Natural killer cell treated with Interleukin-12 subunit alpha and Interleukin-12 subunit beta and Interleukin-15 and Interleukin-18, amount 100 ng/mL, for 72 hours (primary cell): ENCODE results near the gene RBFOX2. TPM values are rescaled to one million over a fixed set of nuclear protein-coding genes. Genes with fewer than 3 reads are reported as not detected.
"Not testable (repeated sequence)": the region's sequence is repeated elsewhere in the genome, so short reads cannot be mapped to it uniquely, and the experiment has no call there.

ENCODE experiments used
- ATAC-seq, 2 donors: fragments of 150-1000 bp; cut with Tn5 transposase in 1 of 2; sonication (Bioruptor Pico), chemical (Tn5 transposase) in 1 of 2; 2 replicates each; pipeline ENCODE4 v1.10.0; 2021
- DNase-seq: peaks from one replicate; pipeline ENCODE4 v3.0.0; 2022; ENCODE audit warnings: low spot score
- H3K27ac Mint-ChIP-seq, 2 donors: 1 replicate in 1 of 2; 2 replicates in 1 of 2; pipeline ENCODE4 v1.8.0; 2022; ENCODE audit warnings: mixed read lengths in 2 of 2, mild to moderate bottlenecking in 1 of 2, moderate library complexity in 1 of 2
- H3K27me3 Mint-ChIP-seq, 2 donors: 1 replicate in 1 of 2; 2 replicates in 1 of 2; pipeline ENCODE4 v1.8.0; 2022; ENCODE audit warnings: mixed read lengths in 2 of 2
- H3K36me3 Mint-ChIP-seq: one replicate; pipeline ENCODE4 v1.8.0; 2022; ENCODE audit warnings: mixed read lengths
- H3K4me1 Mint-ChIP-seq, 2 donors: 1 replicate in 1 of 2; 2 replicates in 1 of 2; pipeline ENCODE4 v1.8.0; 2022; ENCODE audit warnings: low read depth in 2 of 2, mixed read lengths in 2 of 2, mild to moderate bottlenecking in 1 of 2
- H3K4me3 Mint-ChIP-seq: one replicate; pipeline ENCODE4 v1.8.0; 2022; ENCODE audit warnings: mixed read lengths
- H3K9me3 Mint-ChIP-seq: 2 replicates; pipeline ENCODE4 v1.8.0; 2022; ENCODE audit warnings: mixed read lengths
- total RNA-seq, 2 donors: library from RNA; stranded (reverse); gene quantifications; one replicate each; pipeline ENCODE4 v1.2.3, GENCODE V29; 2022

RBFOX2 gene
- total RNA-seq, 2 donors from 2014 or later, result 0.71 to 1.8 TPM

- peaks cover 5 to 8% of the 10 kb centered on the region in 2 donors for H3K4me1 Mint-ChIP-seq
- H3K27me3 Mint-ChIP-seq, result peaks cover 22 to 24% of the 10 kb centered on the region in 2 donors
- H3K36me3 Mint-ChIP-seq, result no peaks in the 10 kb centered on the region
- DNase-seq, result no peak
- ATAC-seq, result no peak
- H3K9me3 Mint-ChIP-seq, result no peaks in the 10 kb centered on the region
- H3K27ac Mint-ChIP-seq, result no peak overlapping the region
- no peak overlapping the region for H3K4me3 Mint-ChIP-seq
These were observed 27.0 kb upstream of the RBFOX2 start for GRCh38 chr22:36055376-36056295.

- H3K27ac Mint-ChIP-seq, H3K4me3 Mint-ChIP-seq, H3K9me3 Mint-ChIP-seq, H3K36me3 Mint-ChIP-seq, ATAC-seq, DNase-seq, H3K4me1 Mint-ChIP-seq: not testable (repeated sequence)
- peaks cover 22 to 24% of the 10 kb centered on the region in 2 donors for H3K27me3 Mint-ChIP-seq
These were observed 25.8 kb upstream of the RBFOX2 start for GRCh38 chr22:36054446-36054845.

GRCh38 chr22:36053242-36054147, 24.9 kb upstream of the RBFOX2 start:
- Mint-ChIP-seq H3K9me3 (no peaks in the 10 kb centered on the region), H3K4me1 (peaks cover 5 to 8% of the 10 kb centered on the region in 2 donors), H3K4me3 (no peak overlapping the region), H3K27ac (peak overlapping the region in 1 of 2 donors; percentile 38), H3K36me3 (no peaks in the 10 kb centered on the region), H3K27me3 (peaks cover 22 to 24% of the 10 kb centered on the region in 2 donors)
- DNase-seq, result no peak
- ATAC-seq, result no peak

- Mint-ChIP-seq H3K36me3 (no peaks in the 10 kb centered on the region), H3K4me3 (no peak overlapping the region), H3K27me3 (peaks cover 22 to 24% of the 10 kb centered on the region in 2 donors), H3K4me1 (peaks cover 5 to 8% of the 10 kb centered on the region in 2 donors), H3K27ac (peak overlapping the region in 1 of 2 donors; percentile 17), H3K9me3 (no peaks in the 10 kb centered on the region)
- DNase-seq (no peak), ATAC-seq (peak in 1 of 2 donors; percentile 90)
These were observed 23.9 kb upstream of the RBFOX2 start for GRCh38 chr22:36052505-36052941.

GRCh38 chr22:36049678-36049997, 21.0 kb upstream of the RBFOX2 start:
- Mint-ChIP-seq H3K9me3 (no peaks in the 10 kb centered on the region), H3K27me3 (peaks cover 2 to 8% of the 10 kb centered on the region in 2 donors), H3K36me3 (no peaks in the 10 kb centered on the region), H3K4me3 (no peak overlapping the region), H3K27ac (no peak overlapping the region), H3K4me1 (peaks cover 5 to 8% of the 10 kb centered on the region in 2 donors)
- DNase-seq (no peak), ATAC-seq (no peak)

- Mint-ChIP-seq H3K9me3 (no peaks in the 10 kb centered on the region), H3K27ac (no peak overlapping the region), H3K4me3 (no peak overlapping the region), H3K27me3 (peaks cover 0 to 6% of the 10 kb centered on the region in 2 donors), H3K36me3 (no peaks in the 10 kb centered on the region), H3K4me1 (peaks cover 5 to 8% of the 10 kb centered on the region in 2 donors)
- ATAC-seq (no peak), DNase-seq (no peak)
These were observed 20.5 kb upstream of the RBFOX2 start for GRCh38 chr22:36048911-36049677.

GRCh38 chr22:36044517-36044916, 15.9 kb upstream of the RBFOX2 start:
- not testable (repeated sequence) for DNase-seq, H3K27ac Mint-ChIP-seq, H3K36me3 Mint-ChIP-seq, H3K4me1 Mint-ChIP-seq, H3K9me3 Mint-ChIP-seq, ATAC-seq, H3K4me3 Mint-ChIP-seq
- peaks cover 13% of the 10 kb centered on the region in 2 donors for H3K27me3 Mint-ChIP-seq

- Mint-ChIP-seq H3K9me3 (no peaks in the 10 kb centered on the region), H3K27me3 (peaks cover 19 to 21% of the 10 kb centered on the region in 2 donors), H3K36me3 (no peaks in the 10 kb centered on the region), H3K27ac (no peak overlapping the region), H3K4me3 (no peak overlapping the region), H3K4me1 (no peaks in the 10 kb centered on the region)
- DNase-seq (no peak), ATAC-seq (no peak)
These were observed 13.6 kb upstream of the RBFOX2 start for GRCh38 chr22:36042240-36042639.

- H3K4me3 Mint-ChIP-seq, result no peak overlapping the region
These were observed 10.5 kb upstream of the RBFOX2 start for GRCh38 chr22:36039125-36039524.

GRCh38 chr22:36037102-36037758, 8.6 kb upstream of the RBFOX2 start:
- no peak overlapping the region for H3K4me3 Mint-ChIP-seq
- no peaks in the 10 kb centered on the region for H3K36me3 Mint-ChIP-seq
- H3K27me3 Mint-ChIP-seq, result peaks cover 31 to 49% of the 10 kb centered on the region in 2 donors
- no peaks in the 10 kb centered on the region for H3K9me3 Mint-ChIP-seq
- no peak overlapping the region for H3K27ac Mint-ChIP-seq
- ATAC-seq (no peak), DNase-seq (no peak)
- no peaks in the 10 kb centered on the region for H3K4me1 Mint-ChIP-seq

More at GRCh38 chr22:36039125-36039524, 10.5 kb upstream of the RBFOX2 start:
- DNase-seq (no peak), ATAC-seq (no peak)
- no peaks in the 10 kb centered on the region for H3K4me1 Mint-ChIP-seq
- H3K27ac Mint-ChIP-seq, result no peak overlapping the region
- no peaks in the 10 kb centered on the region for H3K36me3 Mint-ChIP-seq
- peaks cover 30 to 42% of the 10 kb centered on the region in 2 donors for H3K27me3 Mint-ChIP-seq
- H3K9me3 Mint-ChIP-seq, result no peaks in the 10 kb centered on the region

GRCh38 chr22:36036167-36036624, 7.6 kb upstream of the RBFOX2 start:
- Mint-ChIP-seq H3K9me3 (no peaks in the 10 kb centered on the region), H3K27ac (no peak overlapping the region), H3K4me3 (no peak overlapping the region), H3K4me1 (no peaks in the 10 kb centered on the region), H3K27me3 (peaks cover 36 to 56% of the 10 kb centered on the region in 2 donors), H3K36me3 (no peaks in the 10 kb centered on the region)
- DNase-seq (no peak), ATAC-seq (no peak)

GRCh38 chr22:36032611-36033010, 4.0 kb upstream of the RBFOX2 start:
- no peaks in the 10 kb centered on the region for H3K36me3 Mint-ChIP-seq
- DNase-seq (no peak), ATAC-seq (no peak)
- H3K9me3 Mint-ChIP-seq, result no peaks in the 10 kb centered on the region
- no peak overlapping the region for H3K4me3 Mint-ChIP-seq
- H3K27ac Mint-ChIP-seq, result no peak overlapping the region
- peaks cover 10 to 12% of the 10 kb centered on the region in 2 donors for H3K4me1 Mint-ChIP-seq
- peaks cover 33 to 49% of the 10 kb centered on the region in 2 donors for H3K27me3 Mint-ChIP-seq

- H3K4me3 Mint-ChIP-seq, result peak overlapping the region; percentile 82
- ATAC-seq (no peak), DNase-seq (no peak)
- no peaks in the 10 kb centered on the region for H3K9me3 Mint-ChIP-seq
- H3K36me3 Mint-ChIP-seq, result no peaks in the 10 kb centered on the region
- peaks cover 13 to 18% of the 10 kb centered on the region in 2 donors for H3K4me1 Mint-ChIP-seq
- peaks cover 34 to 48% of the 10 kb centered on the region in 2 donors for H3K27me3 Mint-ChIP-seq
- H3K27ac Mint-ChIP-seq, result no peak overlapping the region
These were observed 757 bp upstream of the RBFOX2 start for GRCh38 chr22:36029406-36029755.
